ENCODE data around the gene GOSR1.
"Not testable (repeated sequence)": the region's sequence is repeated elsewhere in the genome, so short reads cannot be mapped to it uniquely, and the experiment has no call there.

The GOSR1 gene

GRCh38 chr17:30506481-30506880 lies 29.3 kb downstream of the GOSR1 start:
- no peak for DNase-seq

GRCh38 chr17:30513346-30513745 lies 36.1 kb downstream of the GOSR1 start:
- no peak for DNase-seq

- DNase-seq, result no peak
Observed at GRCh38 chr17:30514895-30515596, 37.8 kb downstream of the GOSR1 start.

GRCh38 chr17:30517786-30518185 lies 40.6 kb downstream of the GOSR1 start:
- DNase-seq, result no peak

GRCh38 chr17:30519166-30519565 lies 42.0 kb downstream of the GOSR1 start:
- DNase-seq, result no peak

- DNase-seq, result no peak
Observed at GRCh38 chr17:30519707-30520106, 42.5 kb downstream of the GOSR1 start.

GRCh38 chr17:30520436-30520835 lies 43.2 kb downstream of the GOSR1 start:
- DNase-seq, result no peak

- DNase-seq, result no peak
Observed at GRCh38 chr17:30520882-30521281, 43.7 kb downstream of the GOSR1 start.

GRCh38 chr17:30521766-30522165 lies 44.6 kb downstream of the GOSR1 start:
- no peak for DNase-seq

- DNase-seq, result not testable (repeated sequence)
Observed at GRCh38 chr17:30523236-30523635, 46.0 kb downstream of the GOSR1 start.

GRCh38 chr17:30524847-30525246 lies 47.6 kb downstream of the GOSR1 start:
- no peak for DNase-seq

- DNase-seq, result no peak
Observed at GRCh38 chr17:30526401-30526800, 49.2 kb downstream of the GOSR1 start.

GRCh38 chr17:30528701-30529100 lies 51.5 kb downstream of the GOSR1 start:
- not testable (repeated sequence) for DNase-seq

- DNase-seq, result no peak
Observed at GRCh38 chr17:30530346-30531025, 53.3 kb downstream of the GOSR1 start.

GRCh38 chr17:30532871-30533270 lies 55.7 kb downstream of the GOSR1 start:
- DNase-seq, result no peak

GRCh38 chr17:30534298-30534697 lies 57.1 kb downstream of the GOSR1 start:
- no peak for DNase-seq

GRCh38 chr17:30534938-30535921 lies 58.0 kb downstream of the GOSR1 start:
- no peak for DNase-seq

- not testable (repeated sequence) for DNase-seq
Observed at GRCh38 chr17:30536846-30537245, 59.6 kb downstream of the GOSR1 start.

GRCh38 chr17:30537667-30538066 lies 60.5 kb downstream of the GOSR1 start:
- not testable (repeated sequence) for DNase-seq

GRCh38 chr17:30541802-30542201 lies 64.6 kb downstream of the GOSR1 start:
- no peak for DNase-seq

GRCh38 chr17:30543456-30543855 lies 66.2 kb downstream of the GOSR1 start:
- DNase-seq, result no peak

- no peak for DNase-seq
Observed at GRCh38 chr17:30545024-30545423, 67.8 kb downstream of the GOSR1 start.
